ENCODE results near the gene RALGAPA2. TPM values are rescaled to one million over a fixed set of nuclear protein-coding genes. Genes with fewer than 3 reads are reported as not detected.

The RALGAPA2 gene
- total RNA-seq, 4 donors from 2014 or later = 35.1 to 109 (median 59.6) TPM

- DNase-seq (ENCODE audit: low spot score) (no peak), ATAC-seq (ENCODE audit: low FRiP score) (no peak)
- no peak for TF ChIP-seq CTCF (IDR thresholded peaks at IDR 0.05)
These were observed 270.0 kb downstream of the RALGAPA2 start for GRCh38 chr20:20442466-20442865.

- no peak for DNase-seq (ENCODE audit: low spot score)
- no peak for TF ChIP-seq CTCF (IDR thresholded peaks at IDR 0.05)
- no peak for ATAC-seq (ENCODE audit: low FRiP score)
These were observed 271.4 kb downstream of the RALGAPA2 start for GRCh38 chr20:20440886-20441658.

GRCh38 chr20:20440481-20440880, 272.0 kb downstream of the RALGAPA2 start:
- no peak for DNase-seq (ENCODE audit: low spot score)
- ATAC-seq (ENCODE audit: low FRiP score) = no peak
- TF ChIP-seq CTCF (IDR thresholded peaks at IDR 0.05) = no peak

GRCh38 chr20:20439602-20440190, 272.7 kb downstream of the RALGAPA2 start:
- no peak for TF ChIP-seq CTCF (IDR thresholded peaks at IDR 0.05)
- ATAC-seq (ENCODE audit: low FRiP score) (no peak), DNase-seq (ENCODE audit: low spot score) (no peak)

DNA sequence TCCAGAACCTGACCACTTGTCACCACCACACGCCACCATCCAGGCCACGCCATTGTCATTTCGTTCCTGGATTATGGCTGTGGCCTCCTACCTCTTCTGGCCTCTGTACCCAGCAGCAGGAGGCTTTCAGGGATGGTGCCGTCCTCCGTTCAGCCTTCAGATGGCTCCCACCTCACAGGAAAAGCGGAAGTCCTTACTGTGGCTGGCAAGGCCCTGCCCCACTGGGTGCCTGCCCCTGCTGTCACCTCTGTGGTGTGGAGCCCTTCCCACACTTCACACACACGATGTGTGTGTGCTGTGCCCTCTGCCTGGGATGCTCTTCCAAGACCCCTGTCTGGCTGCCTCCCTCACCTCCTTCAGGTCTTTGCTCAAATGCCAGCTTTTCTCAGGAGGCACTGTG, 275.1 kb downstream of the RALGAPA2 start:
- no peak for TF ChIP-seq CTCF (IDR thresholded peaks at IDR 0.05)
- no peak for ATAC-seq (ENCODE audit: low FRiP score)

DNA sequence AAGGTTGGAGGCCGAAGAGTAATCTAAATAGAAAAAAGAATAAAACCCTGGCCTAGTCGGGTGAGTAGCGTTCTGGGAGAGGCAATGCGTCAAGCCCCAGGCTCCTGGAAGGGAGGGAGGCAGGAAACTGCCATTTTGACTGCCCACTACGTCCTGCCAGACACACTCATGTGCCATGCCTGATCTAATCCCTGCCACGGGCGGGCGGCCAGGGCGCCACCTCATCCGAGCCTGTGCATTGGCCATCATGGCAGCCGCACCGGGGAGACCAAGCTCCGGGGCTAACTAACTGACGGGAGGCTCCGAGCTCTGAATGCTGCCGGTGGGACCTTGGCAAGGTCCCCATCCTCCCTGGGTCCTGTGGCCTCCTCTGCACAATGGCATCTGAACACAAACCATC, 275.8 kb downstream of the RALGAPA2 start:
- no peak for TF ChIP-seq CTCF (IDR thresholded peaks at IDR 0.05)
- DNase-seq (ENCODE audit: low spot score) (no peak), ATAC-seq (ENCODE audit: low FRiP score) (no peak)

More for the DNA sequence above, 275.1 kb downstream of the RALGAPA2 start:
- DNase-seq (ENCODE audit: low spot score) = no peak

DNA sequence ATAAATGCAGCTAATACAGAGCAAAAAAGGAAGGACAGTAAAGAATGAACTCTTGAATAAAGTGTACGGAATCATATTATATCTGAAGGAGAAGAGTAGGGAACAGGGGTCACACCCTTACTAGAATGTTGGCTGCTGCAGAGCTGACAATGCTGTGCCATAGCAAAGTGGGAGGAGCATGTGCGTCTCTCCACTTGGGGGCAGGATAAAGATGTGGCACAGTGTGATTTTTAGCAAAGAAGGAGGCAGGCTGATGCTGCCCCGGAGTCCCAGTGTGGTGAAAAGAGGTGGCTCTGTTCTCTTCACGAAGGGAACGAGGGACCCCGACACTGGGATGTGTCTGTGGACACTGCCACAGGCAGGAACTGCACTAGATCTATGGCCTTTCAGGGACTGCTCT, 277.0 kb downstream of the RALGAPA2 start:
- no peak for DNase-seq (ENCODE audit: low spot score)
- ATAC-seq (ENCODE audit: low FRiP score) = no peak
- no peak for TF ChIP-seq CTCF (IDR thresholded peaks at IDR 0.05)
